Neural cell (in vitro differentiated cells): ENCODE measurements around the gene KIF20B. TPM values are rescaled to one million over a fixed set of nuclear protein-coding genes. Genes with fewer than 3 reads are reported as not detected.

ENCODE experiments used
- H2AFZ ChIP-seq: fragments of 200-600, 300-800 bp; sonication (generic), shearing (Covaris generic); 2 replicates; pipeline ENCODE4 v1.6.0; 2014; ENCODE audit warnings: low read depth, mild to moderate bottlenecking, antibody characterized with exemption, low read length, moderate library complexity
- H3F3A ChIP-seq: fragments of 200-600 bp; shearing (Covaris generic); 2 replicates; pipeline ENCODE4 v1.6.1; 2016; ENCODE audit warnings: mild to moderate bottlenecking, moderate library complexity, mixed read lengths, antibody characterized with exemption, low read length; ENCODE audit not compliant: insufficient read depth, poor library complexity, severe bottlenecking
- H3K27ac ChIP-seq: fragments of 200-600, 300-800 bp; sonication (generic), shearing (Covaris generic); 2 replicates; pipeline ENCODE4 v1.5.1; 2014; ENCODE audit warnings: mild to moderate bottlenecking, low read length, moderate library complexity
- H3K27me3 ChIP-seq: fragments of 300-800, 200-600 bp; sonication (generic), shearing (Covaris generic); 2 replicates; pipeline ENCODE4 v1.6.0; 2014; ENCODE audit warnings: mild to moderate bottlenecking, low read depth, low read length, moderate library complexity; ENCODE audit not compliant: insufficient read depth
- H3K36me3 ChIP-seq: fragments of 300-800, 200-600 bp; sonication (generic), shearing (Covaris generic); 2 replicates; pipeline ENCODE4 v1.5.1; 2014; ENCODE audit warnings: mild to moderate bottlenecking, antibody characterized with exemption, low read length, moderate library complexity; ENCODE audit not compliant: insufficient read depth
- H3K4me2 ChIP-seq: fragments of 300-800, 200-600 bp; sonication (generic), shearing (Covaris generic); 2 replicates; pipeline ENCODE4 v1.6.0; 2014; ENCODE audit warnings: mild to moderate bottlenecking, low read length
- H3K4me3 ChIP-seq: fragments of 300-800, 200-600 bp; sonication (generic), shearing (Covaris generic); 2 replicates; pipeline ENCODE4 v1.5.1; 2014; ENCODE audit warnings: mild to moderate bottlenecking, low read length, moderate library complexity
- H3K79me2 ChIP-seq: fragments of 200-600 bp; shearing (Covaris generic); replicated peaks from 2 replicates; pipeline ENCODE4 v1.6.0; 2014; ENCODE audit warnings: mild to moderate bottlenecking, low read length, moderate library complexity; ENCODE audit not compliant: insufficient read depth
- H3K9ac ChIP-seq: fragments of 300-800, 200-600 bp; sonication (generic), shearing (Covaris generic); 2 replicates; pipeline ENCODE4 v1.6.1; 2016; ENCODE audit warnings: mild to moderate bottlenecking, low read length, mixed read lengths
- H3K9me2 ChIP-seq: fragments of 200-600 bp; shearing (Covaris generic); 2 replicates; pipeline ENCODE4 v1.6.1; 2016; ENCODE audit warnings: mild to moderate bottlenecking, low read length, mixed read lengths; ENCODE audit not compliant: insufficient read depth
- H3K9me3 ChIP-seq: fragments of 200-600, 300-800 bp; sonication (generic), shearing (Covaris generic); 2 replicates; pipeline ENCODE4 v1.6.1; 2016; ENCODE audit warnings: mild to moderate bottlenecking, mixed run types, low read length, moderate library complexity, mixed read lengths
- H4K20me1 ChIP-seq: fragments of 200-600 bp; shearing (Covaris generic); 2 replicates; pipeline ENCODE4 v1.6.1; 2016; ENCODE audit warnings: mild to moderate bottlenecking, mixed run types; ENCODE audit not compliant: insufficient read depth
- CTCF ChIP-seq: fragments of 450-650 bp; IDR thresholded peaks from 2 replicates; pipeline ENCODE4 v1.5.1; 2014; ENCODE audit warnings: antibody characterized with exemption, mild to moderate bottlenecking, moderate library complexity; ENCODE audit not compliant: poor library complexity, severe bottlenecking
- EP300 ChIP-seq: fragments of 450-650 bp; conservative IDR thresholded peaks from 2 replicates; pipeline ENCODE4 v1.6.1; 2014; ENCODE audit warnings: antibody characterized with exemption, mild to moderate bottlenecking, moderate library complexity; ENCODE audit not compliant: poor library complexity, severe bottlenecking
- EZH2 ChIP-seq: fragments of 200-600, 300-800 bp; shearing (Covaris generic), sonication (generic); IDR thresholded peaks from 2 replicates; pipeline ENCODE4 v1.6.1; 2014; ENCODE audit warnings: antibody characterized with exemption, low read length, borderline replicate concordance, mild to moderate bottlenecking; ENCODE audit not compliant: insufficient read depth, poor library complexity, severe bottlenecking
- MXI1 ChIP-seq: fragments of 450-650 bp; conservative IDR thresholded peaks from 2 replicates; pipeline ENCODE4 v1.6.1; 2014; ENCODE audit warnings: antibody characterized with exemption, mild to moderate bottlenecking; ENCODE audit not compliant: poor library complexity, severe bottlenecking
- POLR2AphosphoS5 ChIP-seq: IDR thresholded peaks from 2 replicates; pipeline ENCODE4 v1.6.1; 2012
- RAD21 ChIP-seq: fragments of 450-650 bp; conservative IDR thresholded peaks from 2 replicates; pipeline ENCODE4 v1.6.1; 2014; ENCODE audit warnings: antibody characterized with exemption, mild to moderate bottlenecking, moderate library complexity
- SMC3 ChIP-seq: fragments of 450-650 bp; conservative IDR thresholded peaks from 2 replicates; pipeline ENCODE4 v1.6.1; 2014; ENCODE audit warnings: antibody characterized with exemption, mild to moderate bottlenecking, moderate library complexity; ENCODE audit not compliant: poor library complexity
- TAF1 ChIP-seq: IDR thresholded peaks from 2 replicates; pipeline ENCODE4 v1.6.1; 2012; ENCODE audit warnings: low read depth
- polyA plus RNA-seq: library from polyadenylated mRNA; depleted of rRNA; stranded (reverse); fragments of >200 nt; gene quantifications from 2 replicates; pipeline ENCODE4 v1.2.3, GENCODE V29; 2014
- TF ChIP-seq, protein P1 (sequence below): IDR thresholded peaks from 2 replicates; pipeline ENCODE4 v1.6.1; 2012; ENCODE audit warnings: borderline replicate concordance

KIF20B gene
- polyA plus RNA-seq, 1 donor from 2014 or later: 3.9 TPM

DNA sequence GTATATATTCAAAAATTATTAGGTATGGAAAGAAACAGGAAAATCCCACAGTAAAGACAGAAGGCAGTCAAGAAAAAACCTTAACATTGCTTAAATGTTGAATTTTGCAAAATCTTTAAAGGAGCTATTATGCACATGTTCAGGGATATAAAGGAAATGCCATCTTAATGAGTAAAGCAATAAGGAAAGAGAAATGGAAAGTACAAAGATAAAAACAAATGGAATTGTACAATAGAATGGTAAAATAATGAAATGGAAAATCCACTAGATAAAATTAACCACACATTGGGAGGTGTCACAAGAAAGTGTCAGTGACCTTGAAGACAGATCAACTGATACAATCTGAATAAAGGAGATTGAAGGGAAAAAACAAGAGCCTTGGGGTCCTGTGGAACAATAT is 82.0 kb downstream of the KIF20B start (continued):
- TF ChIP-seq EP300 (no peak), SMC3 (no peak), POLR2AphosphoS5 (no peak)

DNA sequence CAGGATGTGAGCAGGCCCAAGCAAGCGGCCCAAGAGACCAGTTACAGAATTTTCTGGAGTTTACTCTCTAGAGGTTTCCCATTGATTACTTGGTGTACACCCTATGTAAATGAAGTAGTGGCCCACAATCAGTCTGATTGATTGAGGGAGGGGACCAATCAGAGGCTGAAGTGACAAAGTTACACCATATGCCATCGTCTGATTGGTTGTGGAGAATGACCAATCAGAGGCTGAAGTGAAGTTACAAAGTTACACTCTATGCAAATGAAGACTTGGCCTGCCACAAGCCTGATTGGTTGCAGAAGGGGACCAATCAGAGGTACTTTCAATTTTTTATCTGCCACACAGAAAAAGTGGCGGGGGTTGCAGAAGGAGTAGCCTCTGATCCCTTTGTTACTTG is 83.7 kb downstream of the KIF20B start:
- TF ChIP-seq SMC3: no peak
- no peak for TF ChIP-seq RAD21
- Histone ChIP-seq H3K79me2 (no peaks in the 10 kb centered on the region), H3K9me3 (no peaks in the 10 kb centered on the region), H3K4me3 (no peak overlapping the region), H3K27me3 (no peaks in the 10 kb centered on the region), H3K4me2 (no peak overlapping the region), H3K9me2 (no peaks in the 10 kb centered on the region), H4K20me1 (no peaks in the 10 kb centered on the region), H2AFZ (no peak overlapping the region), H3K36me3 (no peaks in the 10 kb centered on the region), H3K9ac (no peak overlapping the region), H3F3A (no peaks in the 10 kb centered on the region), H3K27ac (no peak overlapping the region)

GRCh38 chr10:89789188-89789877 is 87.9 kb downstream of the KIF20B start:
- Histone ChIP-seq H3K79me2 (no peaks in the 10 kb centered on the region), H3K9me2 (no peaks in the 10 kb centered on the region), H2AFZ (no peak overlapping the region), H3K36me3 (no peaks in the 10 kb centered on the region), H4K20me1 (no peaks in the 10 kb centered on the region), H3K4me3 (no peak overlapping the region), H3K9me3 (no peaks in the 10 kb centered on the region), H3K4me2 (no peak overlapping the region), H3K27me3 (no peaks in the 10 kb centered on the region), H3K27ac (no peak overlapping the region), H3K9ac (no peak overlapping the region), H3F3A (no peaks in the 10 kb centered on the region)
- TF ChIP-seq, protein P1, sequence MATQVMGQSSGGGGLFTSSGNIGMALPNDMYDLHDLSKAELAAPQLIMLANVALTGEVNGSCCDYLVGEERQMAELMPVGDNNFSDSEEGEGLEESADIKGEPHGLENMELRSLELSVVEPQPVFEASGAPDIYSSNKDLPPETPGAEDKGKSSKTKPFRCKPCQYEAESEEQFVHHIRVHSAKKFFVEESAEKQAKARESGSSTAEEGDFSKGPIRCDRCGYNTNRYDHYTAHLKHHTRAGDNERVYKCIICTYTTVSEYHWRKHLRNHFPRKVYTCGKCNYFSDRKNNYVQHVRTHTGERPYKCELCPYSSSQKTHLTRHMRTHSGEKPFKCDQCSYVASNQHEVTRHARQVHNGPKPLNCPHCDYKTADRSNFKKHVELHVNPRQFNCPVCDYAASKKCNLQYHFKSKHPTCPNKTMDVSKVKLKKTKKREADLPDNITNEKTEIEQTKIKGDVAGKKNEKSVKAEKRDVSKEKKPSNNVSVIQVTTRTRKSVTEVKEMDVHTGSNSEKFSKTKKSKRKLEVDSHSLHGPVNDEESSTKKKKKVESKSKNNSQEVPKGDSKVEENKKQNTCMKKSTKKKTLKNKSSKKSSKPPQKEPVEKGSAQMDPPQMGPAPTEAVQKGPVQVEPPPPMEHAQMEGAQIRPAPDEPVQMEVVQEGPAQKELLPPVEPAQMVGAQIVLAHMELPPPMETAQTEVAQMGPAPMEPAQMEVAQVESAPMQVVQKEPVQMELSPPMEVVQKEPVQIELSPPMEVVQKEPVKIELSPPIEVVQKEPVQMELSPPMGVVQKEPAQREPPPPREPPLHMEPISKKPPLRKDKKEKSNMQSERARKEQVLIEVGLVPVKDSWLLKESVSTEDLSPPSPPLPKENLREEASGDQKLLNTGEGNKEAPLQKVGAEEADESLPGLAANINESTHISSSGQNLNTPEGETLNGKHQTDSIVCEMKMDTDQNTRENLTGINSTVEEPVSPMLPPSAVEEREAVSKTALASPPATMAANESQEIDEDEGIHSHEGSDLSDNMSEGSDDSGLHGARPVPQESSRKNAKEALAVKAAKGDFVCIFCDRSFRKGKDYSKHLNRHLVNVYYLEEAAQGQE: no peak
- TF ChIP-seq POLR2AphosphoS5 (no peak), CTCF (no peak), MXI1 (no peak), EP300 (no peak), SMC3 (no peak), TAF1 (no peak), RAD21 (no peak), EZH2 (no peak)
